Natural killer cell (primary cell): ENCODE results near the gene FAXDC2. TPM values are rescaled to one million over a fixed set of nuclear protein-coding genes. Genes with fewer than 3 reads are reported as not detected.
A peak's percentile ranks its signal among the peaks of the same experiment; 100 is the strongest.

ENCODE experiments used
- ATAC-seq, 3 donors: fragments of 150-1000 bp in 2 of 3; fragments of 200-7000 bp in 1 of 3; cut with Tn5 transposase; 1 replicate in 1 of 3; 2 replicates in 2 of 3; pipeline ENCODE4 v1.10.0; 2021; ENCODE audit warnings: mild to moderate bottlenecking in 2 of 3, moderate library complexity in 2 of 3
- DNase-seq, 2 donors: peaks; one replicate each; pipeline versions ENCODE4 v3.0.0 to v3.0.0-alpha.2; 2013 to 2021; ENCODE audit warnings: mixed read lengths in 1 of 2
- H3K27ac ChIP-seq: one replicate; pipeline ENCODE4 v1.5.1; 2013; ENCODE audit warnings: mild to moderate bottlenecking, low read length
- H3K27me3 ChIP-seq: one replicate; pipeline ENCODE4 v1.6.1; 2013; ENCODE audit warnings: low read length; ENCODE audit not compliant: control insufficient read depth, insufficient read depth
- H3K36me3 ChIP-seq: one replicate; pipeline ENCODE4 v1.6.1; 2013; ENCODE audit warnings: low read length; ENCODE audit not compliant: control insufficient read depth, insufficient read depth
- H3K4me1 ChIP-seq: one replicate; pipeline ENCODE4 v1.6.1; 2013; ENCODE audit warnings: low read length; ENCODE audit not compliant: control insufficient read depth, insufficient read depth
- H3K4me3 ChIP-seq: one replicate; pipeline ENCODE4 v1.5.1; 2013; ENCODE audit warnings: low read length
- H3K9me3 ChIP-seq: one replicate; pipeline ENCODE4 v1.6.1; 2013; ENCODE audit warnings: low read length; ENCODE audit not compliant: control insufficient read depth, insufficient read depth
- H3K27ac Mint-ChIP-seq, 2 donors: one replicate each; pipeline ENCODE4 v1.8.0; 2022; ENCODE audit warnings: mild to moderate bottlenecking in 2 of 2, mixed read lengths in 2 of 2, moderate library complexity in 1 of 2
- H3K27me3 Mint-ChIP-seq, 2 donors: one replicate each; pipeline ENCODE4 v1.8.0; 2022; ENCODE audit warnings: low read depth in 2 of 2, mixed read lengths in 2 of 2
- H3K36me3 Mint-ChIP-seq: one replicate; pipeline ENCODE4 v1.8.0; 2022; ENCODE audit warnings: mixed read lengths
- H3K4me1 Mint-ChIP-seq, 2 donors: one replicate each; pipeline ENCODE4 v1.8.0; 2022; ENCODE audit warnings: mixed read lengths in 2 of 2
- H3K4me3 Mint-ChIP-seq: one replicate; pipeline ENCODE4 v1.8.0; 2022; ENCODE audit warnings: mild to moderate bottlenecking, moderate library complexity, mixed read lengths
- H3K9me3 Mint-ChIP-seq, 2 donors: one replicate each; pipeline ENCODE4 v1.8.0; 2022; ENCODE audit warnings: mixed read lengths in 2 of 2
- WGBS: methylation state at CpG from one replicate; pipeline ENCODE4 v1.1.7; 2013; ENCODE audit warnings: missing lambda C conversion rate; ENCODE audit not compliant: insufficient coverage; 5-methylcytosine and 5-hydroxymethylcytosine counted together
- intact Hi-C: fragments of 100-400 bp; cut with micrococcal nuclease; formaldehyde crosslinking; loops from one replicate; pipeline ENCODE4 v1.14.2; 2022
- total RNA-seq, 4 donors: library from RNA; stranded (reverse); fragments of 120-200 nt in 1 of 4; gene quantifications; one replicate each; pipeline versions ENCODE4 v1.2.3 to v1.2.4, GENCODE V29; 2013 to 2022
- TF ChIP-seq, protein P1 (sequence below): fragments of 200-600 bp; IDR thresholded peaks from one replicate; pipeline ENCODE4 v1.8.0; 2022; ENCODE audit warnings: antibody characterized with exemption

Gene FAXDC2
- total RNA-seq, 3 donors from 2014 or later (not counting 1 experiment from before 2014, with no cell fraction given) = 0.48 to 2.9 (median 1.4) TPM

DNA sequence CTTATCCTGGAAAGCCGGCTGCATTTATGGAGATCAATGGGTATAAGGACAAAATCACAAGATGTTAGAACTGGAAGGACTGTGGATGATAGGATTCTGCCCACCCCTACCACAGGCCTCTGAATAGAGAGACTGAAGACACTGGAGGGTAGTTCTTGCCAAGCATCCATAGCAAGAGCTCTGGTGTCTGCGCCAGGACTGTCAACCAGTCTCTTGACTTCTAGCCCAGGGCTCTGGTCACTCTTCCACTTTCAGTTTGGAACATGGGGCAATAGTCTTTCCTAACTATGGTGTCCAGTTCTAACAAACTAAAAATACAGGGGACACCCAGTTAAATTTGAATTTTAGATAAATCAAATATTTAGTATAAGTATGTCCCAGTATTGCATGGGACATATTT, 71.9 kb downstream of the FAXDC2 start:
- Mint-ChIP-seq H3K4me3 (no peak overlapping the region), H3K4me1 (peaks cover 33 to 53% of the 10 kb centered on the region in 2 donors), H3K9me3 (no peaks in the 10 kb centered on the region), H3K27ac (no peak overlapping the region), H3K27me3 (no peaks in the 10 kb centered on the region), H3K36me3 (no peaks in the 10 kb centered on the region)
- H3K27me3 ChIP-seq = no peaks in the 10 kb centered on the region
- H3K4me1 ChIP-seq = peaks cover 35% of the 10 kb centered on the region
- intact Hi-C loops = no loop called here
- ATAC-seq (no peak), DNase-seq (no peak)
- H3K9me3 ChIP-seq = no peaks in the 10 kb centered on the region
- no peaks in the 10 kb centered on the region for H3K36me3 ChIP-seq
- TF ChIP-seq, protein P1, sequence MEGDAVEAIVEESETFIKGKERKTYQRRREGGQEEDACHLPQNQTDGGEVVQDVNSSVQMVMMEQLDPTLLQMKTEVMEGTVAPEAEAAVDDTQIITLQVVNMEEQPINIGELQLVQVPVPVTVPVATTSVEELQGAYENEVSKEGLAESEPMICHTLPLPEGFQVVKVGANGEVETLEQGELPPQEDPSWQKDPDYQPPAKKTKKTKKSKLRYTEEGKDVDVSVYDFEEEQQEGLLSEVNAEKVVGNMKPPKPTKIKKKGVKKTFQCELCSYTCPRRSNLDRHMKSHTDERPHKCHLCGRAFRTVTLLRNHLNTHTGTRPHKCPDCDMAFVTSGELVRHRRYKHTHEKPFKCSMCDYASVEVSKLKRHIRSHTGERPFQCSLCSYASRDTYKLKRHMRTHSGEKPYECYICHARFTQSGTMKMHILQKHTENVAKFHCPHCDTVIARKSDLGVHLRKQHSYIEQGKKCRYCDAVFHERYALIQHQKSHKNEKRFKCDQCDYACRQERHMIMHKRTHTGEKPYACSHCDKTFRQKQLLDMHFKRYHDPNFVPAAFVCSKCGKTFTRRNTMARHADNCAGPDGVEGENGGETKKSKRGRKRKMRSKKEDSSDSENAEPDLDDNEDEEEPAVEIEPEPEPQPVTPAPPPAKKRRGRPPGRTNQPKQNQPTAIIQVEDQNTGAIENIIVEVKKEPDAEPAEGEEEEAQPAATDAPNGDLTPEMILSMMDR = no peak
- H3K4me3 ChIP-seq = no peak overlapping the region
- 100% methylated on average over 2 of the region's 2 CpGs for WGBS
- H3K27ac ChIP-seq = no peak overlapping the region

GRCh38 chr5:154776167-154776566, 74.2 kb downstream of the FAXDC2 start:
- no peak overlapping the region for H3K4me3 Mint-ChIP-seq
- peaks cover 26% of the 10 kb centered on the region for H3K4me1 ChIP-seq
- DNase-seq (no peak), ATAC-seq (no peak)
- no peak overlapping the region for H3K4me3 ChIP-seq
- no peaks in the 10 kb centered on the region for H3K27me3 Mint-ChIP-seq
- H3K4me1 Mint-ChIP-seq = peaks cover 35 to 44% of the 10 kb centered on the region in 2 donors
- H3K9me3 ChIP-seq = no peaks in the 10 kb centered on the region
- H3K9me3 Mint-ChIP-seq = no peaks in the 10 kb centered on the region
- no peaks in the 10 kb centered on the region for H3K36me3 Mint-ChIP-seq
- TF ChIP-seq, protein P1 = no peak
- 100% methylated on average over 1 of the region's 1 CpG for WGBS
- H3K27ac Mint-ChIP-seq = peak overlapping the region in 1 of 2 donors; percentile 19
- no peaks in the 10 kb centered on the region for H3K36me3 ChIP-seq
- H3K27ac ChIP-seq = no peak overlapping the region
- intact Hi-C loops = no loop called here
- H3K27me3 ChIP-seq = no peaks in the 10 kb centered on the region

DNA sequence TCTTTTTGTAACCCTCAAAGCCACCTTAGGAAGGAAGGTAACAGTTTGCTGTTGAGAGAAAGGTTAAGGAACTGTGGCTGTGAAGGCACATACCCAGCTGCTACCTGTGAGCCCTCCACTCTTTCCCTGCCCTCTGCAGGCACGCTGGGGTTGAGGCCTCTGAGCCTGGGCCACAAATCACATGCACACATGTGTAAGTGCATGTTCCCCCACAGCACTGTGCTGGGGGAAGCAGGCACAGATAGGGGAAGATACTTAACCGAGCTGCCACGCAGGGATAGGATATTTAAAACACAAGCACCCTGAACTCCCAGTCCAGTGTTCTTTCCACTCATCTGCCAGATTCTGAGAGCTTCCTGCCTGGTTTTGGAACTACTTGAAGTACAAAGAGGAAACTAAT, 77.1 kb downstream of the FAXDC2 start:
- Mint-ChIP-seq H3K4me1 (peaks cover 49 to 55% of the 10 kb centered on the region in 2 donors), H3K27me3 (no peaks in the 10 kb centered on the region), H3K4me3 (no peak overlapping the region), H3K27ac (peak overlapping the region in 1 of 2 donors; percentile 71), H3K36me3 (no peaks in the 10 kb centered on the region), H3K9me3 (no peaks in the 10 kb centered on the region)
- no peaks in the 10 kb centered on the region for H3K36me3 ChIP-seq
- H3K4me1 ChIP-seq = peaks cover 38% of the 10 kb centered on the region
- no peaks in the 10 kb centered on the region for H3K27me3 ChIP-seq
- intact Hi-C loops = no loop called here
- 43% methylated on average over 3 of the region's 3 CpGs for WGBS
- TF ChIP-seq, protein P1 = no peak
- H3K9me3 ChIP-seq = no peaks in the 10 kb centered on the region
- no peak overlapping the region for H3K4me3 ChIP-seq
- DNase-seq (no peak), ATAC-seq (no peak)
- H3K27ac ChIP-seq = no peak overlapping the region

DNA sequence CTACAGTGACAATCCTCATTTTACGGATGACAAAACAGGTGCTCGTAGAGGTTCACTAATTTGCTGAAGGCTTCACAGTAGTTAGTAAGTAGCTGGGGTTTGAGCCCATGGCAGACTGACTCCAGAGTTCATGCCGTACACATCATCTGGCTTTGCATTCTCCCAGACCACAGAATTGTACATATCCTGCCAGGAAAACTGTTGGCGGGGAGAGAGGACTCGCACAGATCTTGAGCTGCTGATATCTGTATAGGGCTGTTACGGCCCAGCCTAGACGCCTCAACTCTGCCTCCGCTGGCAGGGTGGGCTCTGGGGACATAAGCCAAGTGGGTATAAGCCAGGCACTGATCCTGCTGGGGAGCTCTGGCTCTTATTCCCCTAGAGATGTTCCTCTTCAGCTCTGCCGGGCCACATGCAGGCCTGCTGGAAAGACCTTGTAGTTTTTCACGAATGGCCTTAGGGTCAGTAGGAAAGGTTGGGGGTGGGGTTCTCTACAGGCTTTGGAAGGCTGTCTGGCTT, 79.0 kb downstream of the FAXDC2 start:
- Mint-ChIP-seq H3K4me3 (no peak overlapping the region), H3K9me3 (no peaks in the 10 kb centered on the region), H3K36me3 (no peaks in the 10 kb centered on the region), H3K27me3 (no peaks in the 10 kb centered on the region), H3K27ac (no peak overlapping the region), H3K4me1 (peaks cover 64 to 71% of the 10 kb centered on the region in 2 donors)
- WGBS = 90% methylated on average over 10 of the region's 10 CpGs
- Histone ChIP-seq H3K9me3 (no peaks in the 10 kb centered on the region), H3K36me3 (no peaks in the 10 kb centered on the region), H3K4me3 (no peak overlapping the region), H3K27me3 (no peaks in the 10 kb centered on the region), H3K4me1 (peaks cover 51% of the 10 kb centered on the region), H3K27ac (no peak overlapping the region)
- no peak for DNase-seq
- no peak for ATAC-seq
- TF ChIP-seq, protein P1 = no peak
- intact Hi-C loops = no loop called here
